ENCODE measurements around the gene APOL4.

DNA sequence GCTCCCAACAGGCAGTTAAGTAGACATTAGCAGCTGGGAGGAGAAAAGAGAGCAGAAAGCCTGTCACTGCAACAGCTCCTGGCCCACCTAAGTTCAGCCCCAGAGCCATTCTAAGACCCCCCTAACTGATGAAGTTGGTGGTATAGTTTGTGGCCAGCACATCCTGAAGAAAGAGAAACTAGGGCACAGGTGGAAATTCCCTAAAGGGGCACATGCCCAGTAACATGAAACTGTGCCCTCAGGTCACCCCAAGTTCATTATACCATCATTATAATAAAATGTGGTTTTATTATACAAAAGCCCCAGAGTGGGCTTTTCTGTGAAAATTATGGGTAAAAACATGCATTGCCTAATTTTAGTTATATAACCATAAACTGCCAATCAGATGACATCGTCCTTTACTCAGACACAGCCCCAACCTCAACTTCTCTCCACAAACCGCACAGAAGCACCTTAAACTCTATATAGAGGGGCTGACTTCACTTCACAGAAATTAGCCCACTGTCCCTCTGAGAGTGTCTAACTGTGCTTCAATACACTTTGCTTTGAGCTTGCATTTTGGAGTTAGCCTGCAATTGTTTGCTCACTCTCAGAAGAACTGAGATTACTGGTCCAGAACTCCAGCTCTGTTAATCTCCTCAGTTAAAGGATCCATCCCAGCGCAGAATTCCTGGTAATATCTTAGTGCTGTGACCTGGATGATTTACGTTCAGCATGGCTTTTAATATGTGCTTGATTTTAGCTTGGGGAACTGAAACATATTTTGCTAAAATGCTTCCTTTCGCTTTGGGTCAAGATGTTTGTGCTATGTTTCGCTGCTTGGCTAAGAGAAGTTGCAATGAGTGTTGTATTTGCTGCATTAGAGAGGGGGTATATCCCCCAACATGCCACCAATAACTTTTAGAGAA, 39.2 kb downstream of the APOL4 start:
- TF ChIP-seq CTCF (IDR thresholded peaks at IDR 0.05): no peak
- TF ChIP-seq POLR2AphosphoS5 (IDR thresholded peaks at IDR 0.05): no peak
- no peak for TF ChIP-seq POLR2A (IDR thresholded peaks at IDR 0.05)
- no peak for TF ChIP-seq EP300 (IDR thresholded peaks at IDR 0.05)
